Measurements from ENCODE around the gene CTBP2.
"Not testable (repeated sequence)": the region's sequence is repeated elsewhere in the genome, so short reads cannot be mapped to it uniquely, and the experiment has no call there.

The CTBP2 gene

GRCh38 chr10:125083576-125083920, 76.8 kb downstream of the CTBP2 start:
- TF ChIP-seq CTCF (IDR thresholded peaks at IDR 0.05; ENCODE audit: insufficient read depth, low read length, poor library complexity, severe bottlenecking), result no peak
- H3K27me3 ChIP-seq (replicated peaks; ENCODE audit: control insufficient read depth, insufficient read depth, low read length), result no peaks in the 10 kb centered on the region; the same call in none of the 2 replicates
- H3K36me3 ChIP-seq (ENCODE audit: control insufficient read depth, insufficient read depth, low read length), result no peaks in the 10 kb centered on the region
- no peak overlapping the region for H3K4me3 ChIP-seq (replicated peaks; ENCODE audit: low read depth, low read length)
- no peak for DNase-seq (ENCODE audit: extremely low read depth, insufficient read length)

- H3K36me3 ChIP-seq (ENCODE audit: control insufficient read depth, insufficient read depth, low read length), result no peaks in the 10 kb centered on the region
- H3K4me3 ChIP-seq (replicated peaks; ENCODE audit: low read depth, low read length), result no peak overlapping the region
- no peaks in the 10 kb centered on the region; the same call in none of the 2 replicates for H3K27me3 ChIP-seq (replicated peaks; ENCODE audit: control insufficient read depth, insufficient read depth, low read length)
- no peak for DNase-seq (ENCODE audit: extremely low read depth, insufficient read length)
- TF ChIP-seq CTCF (IDR thresholded peaks at IDR 0.05; ENCODE audit: insufficient read depth, low read length, poor library complexity, severe bottlenecking), result no peak
Measured at GRCh38 chr10:125082881-125083575, 77.3 kb downstream of the CTBP2 start.

GRCh38 chr10:125082471-125082870, 77.9 kb downstream of the CTBP2 start:
- H3K36me3 ChIP-seq (ENCODE audit: control insufficient read depth, insufficient read depth, low read length), result not testable (repeated sequence)

DNA sequence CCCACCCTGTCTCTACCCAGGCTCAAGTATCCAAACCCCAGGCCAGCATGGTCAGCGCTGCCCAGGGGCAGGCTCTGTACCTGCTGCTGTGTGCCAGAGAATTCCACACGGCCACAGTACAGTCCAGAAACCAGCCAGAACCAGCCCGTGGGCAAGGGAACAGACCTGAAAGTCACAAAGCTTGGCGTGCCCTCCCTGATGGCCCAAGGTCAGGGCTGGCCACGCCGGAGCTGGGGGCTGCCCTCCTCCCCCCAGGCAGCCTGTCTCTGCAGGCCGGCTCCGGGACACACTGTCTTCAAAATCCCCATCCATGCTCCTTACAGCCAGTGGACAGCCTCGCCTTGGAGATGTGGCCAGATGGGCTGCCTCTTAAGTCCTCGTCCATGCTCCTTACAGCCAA, 78.4 kb downstream of the CTBP2 start:
- no peak for TF ChIP-seq CTCF (IDR thresholded peaks at IDR 0.05; ENCODE audit: insufficient read depth, low read length, poor library complexity, severe bottlenecking)
- Histone ChIP-seq H3K27me3 (replicated peaks; ENCODE audit: control insufficient read depth, insufficient read depth, low read length) (no peaks in the 10 kb centered on the region; the same call in none of the 2 replicates), H3K36me3 (ENCODE audit: control insufficient read depth, insufficient read depth, low read length) (no peaks in the 10 kb centered on the region), H3K4me3 (replicated peaks; ENCODE audit: low read depth, low read length) (no peak overlapping the region)
- DNase-seq (ENCODE audit: extremely low read depth, insufficient read length), result no peak

More at GRCh38 chr10:125082471-125082870, 77.9 kb downstream of the CTBP2 start:
- not testable (repeated sequence) for DNase-seq (ENCODE audit: extremely low read depth, insufficient read length); H3K27me3 ChIP-seq (replicated peaks; ENCODE audit: control insufficient read depth, insufficient read depth, low read length); H3K4me3 ChIP-seq (replicated peaks; ENCODE audit: low read depth, low read length)

DNA sequence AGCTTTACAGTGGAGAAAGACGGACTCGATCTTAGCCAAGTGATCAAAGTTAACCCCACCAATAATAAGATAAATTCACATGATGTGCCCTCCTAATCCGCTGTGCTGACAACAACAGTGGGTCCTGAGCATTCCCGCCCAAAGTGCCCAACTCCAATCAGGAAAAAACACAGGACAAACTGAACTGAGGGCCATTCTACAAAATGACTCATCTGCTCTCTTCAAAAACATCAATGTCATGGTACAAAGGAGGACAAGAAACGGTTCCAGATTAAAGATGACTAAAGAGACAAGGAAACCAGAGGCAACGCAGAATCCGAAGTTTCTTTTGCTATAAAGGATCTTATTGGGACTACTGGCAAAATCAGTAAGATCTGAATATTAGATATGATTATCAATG, 79.4 kb downstream of the CTBP2 start:
- no peak for DNase-seq (ENCODE audit: extremely low read depth, insufficient read length)
- Histone ChIP-seq H3K4me3 (replicated peaks; ENCODE audit: low read depth, low read length) (no peak overlapping the region), H3K27me3 (replicated peaks; ENCODE audit: control insufficient read depth, insufficient read depth, low read length) (no peaks in the 10 kb centered on the region; the same call in none of the 2 replicates), H3K36me3 (ENCODE audit: control insufficient read depth, insufficient read depth, low read length) (no peaks in the 10 kb centered on the region)
- no peak for TF ChIP-seq CTCF (IDR thresholded peaks at IDR 0.05; ENCODE audit: insufficient read depth, low read length, poor library complexity, severe bottlenecking)

GRCh38 chr10:125080296-125080695, 80.1 kb downstream of the CTBP2 start:
- Histone ChIP-seq H3K4me3 (replicated peaks; ENCODE audit: low read depth, low read length) (no peak overlapping the region), H3K27me3 (replicated peaks; ENCODE audit: control insufficient read depth, insufficient read depth, low read length) (no peaks in the 10 kb centered on the region; the same call in 1 of the 2 replicates), H3K36me3 (ENCODE audit: control insufficient read depth, insufficient read depth, low read length) (no peaks in the 10 kb centered on the region)
- TF ChIP-seq CTCF (IDR thresholded peaks at IDR 0.05; ENCODE audit: insufficient read depth, low read length, poor library complexity, severe bottlenecking), result no peak
- no peak for DNase-seq (ENCODE audit: extremely low read depth, insufficient read length)

Data from GM06990 (cell line).